ENCODE results near the gene DENND1B.

DNA sequence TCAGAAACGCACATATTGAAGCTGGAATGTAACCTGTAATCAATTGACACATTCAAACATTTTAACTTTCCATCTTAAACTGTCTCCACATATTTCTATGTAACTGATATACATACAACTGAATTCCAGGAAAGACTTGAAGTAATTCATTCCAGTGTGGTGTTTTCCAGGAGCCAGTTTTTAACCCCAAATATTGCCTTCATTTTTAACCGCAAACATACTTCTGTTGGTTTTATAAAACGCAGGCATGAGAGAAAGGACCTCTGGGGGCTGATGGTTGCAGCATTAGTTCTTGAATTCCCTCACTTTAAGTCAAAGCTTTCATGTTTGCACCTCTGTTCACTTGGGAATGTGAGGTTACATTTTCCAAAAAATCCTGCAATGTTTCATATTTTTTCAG is 303.1 kb downstream of the DENND1B start:
- TF ChIP-seq SMC3 (conservative IDR thresholded peaks at IDR 0.05; ENCODE audit: poor library complexity) (no peak), TAF1 (IDR thresholded peaks at IDR 0.05; ENCODE audit: low read depth) (no peak), EZH2 (IDR thresholded peaks at IDR 0.05; ENCODE audit: borderline replicate concordance, insufficient read depth, low read length, poor library complexity, severe bottlenecking) (no peak), POLR2AphosphoS5 (IDR thresholded peaks at IDR 0.05) (no peak), RAD21 (conservative IDR thresholded peaks at IDR 0.05) (no peak)
- TF ChIP-seq, protein P1, sequence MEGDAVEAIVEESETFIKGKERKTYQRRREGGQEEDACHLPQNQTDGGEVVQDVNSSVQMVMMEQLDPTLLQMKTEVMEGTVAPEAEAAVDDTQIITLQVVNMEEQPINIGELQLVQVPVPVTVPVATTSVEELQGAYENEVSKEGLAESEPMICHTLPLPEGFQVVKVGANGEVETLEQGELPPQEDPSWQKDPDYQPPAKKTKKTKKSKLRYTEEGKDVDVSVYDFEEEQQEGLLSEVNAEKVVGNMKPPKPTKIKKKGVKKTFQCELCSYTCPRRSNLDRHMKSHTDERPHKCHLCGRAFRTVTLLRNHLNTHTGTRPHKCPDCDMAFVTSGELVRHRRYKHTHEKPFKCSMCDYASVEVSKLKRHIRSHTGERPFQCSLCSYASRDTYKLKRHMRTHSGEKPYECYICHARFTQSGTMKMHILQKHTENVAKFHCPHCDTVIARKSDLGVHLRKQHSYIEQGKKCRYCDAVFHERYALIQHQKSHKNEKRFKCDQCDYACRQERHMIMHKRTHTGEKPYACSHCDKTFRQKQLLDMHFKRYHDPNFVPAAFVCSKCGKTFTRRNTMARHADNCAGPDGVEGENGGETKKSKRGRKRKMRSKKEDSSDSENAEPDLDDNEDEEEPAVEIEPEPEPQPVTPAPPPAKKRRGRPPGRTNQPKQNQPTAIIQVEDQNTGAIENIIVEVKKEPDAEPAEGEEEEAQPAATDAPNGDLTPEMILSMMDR (IDR thresholded peaks at IDR 0.05; ENCODE audit: poor library complexity, severe bottlenecking): no peak
- TF ChIP-seq, protein P2, sequence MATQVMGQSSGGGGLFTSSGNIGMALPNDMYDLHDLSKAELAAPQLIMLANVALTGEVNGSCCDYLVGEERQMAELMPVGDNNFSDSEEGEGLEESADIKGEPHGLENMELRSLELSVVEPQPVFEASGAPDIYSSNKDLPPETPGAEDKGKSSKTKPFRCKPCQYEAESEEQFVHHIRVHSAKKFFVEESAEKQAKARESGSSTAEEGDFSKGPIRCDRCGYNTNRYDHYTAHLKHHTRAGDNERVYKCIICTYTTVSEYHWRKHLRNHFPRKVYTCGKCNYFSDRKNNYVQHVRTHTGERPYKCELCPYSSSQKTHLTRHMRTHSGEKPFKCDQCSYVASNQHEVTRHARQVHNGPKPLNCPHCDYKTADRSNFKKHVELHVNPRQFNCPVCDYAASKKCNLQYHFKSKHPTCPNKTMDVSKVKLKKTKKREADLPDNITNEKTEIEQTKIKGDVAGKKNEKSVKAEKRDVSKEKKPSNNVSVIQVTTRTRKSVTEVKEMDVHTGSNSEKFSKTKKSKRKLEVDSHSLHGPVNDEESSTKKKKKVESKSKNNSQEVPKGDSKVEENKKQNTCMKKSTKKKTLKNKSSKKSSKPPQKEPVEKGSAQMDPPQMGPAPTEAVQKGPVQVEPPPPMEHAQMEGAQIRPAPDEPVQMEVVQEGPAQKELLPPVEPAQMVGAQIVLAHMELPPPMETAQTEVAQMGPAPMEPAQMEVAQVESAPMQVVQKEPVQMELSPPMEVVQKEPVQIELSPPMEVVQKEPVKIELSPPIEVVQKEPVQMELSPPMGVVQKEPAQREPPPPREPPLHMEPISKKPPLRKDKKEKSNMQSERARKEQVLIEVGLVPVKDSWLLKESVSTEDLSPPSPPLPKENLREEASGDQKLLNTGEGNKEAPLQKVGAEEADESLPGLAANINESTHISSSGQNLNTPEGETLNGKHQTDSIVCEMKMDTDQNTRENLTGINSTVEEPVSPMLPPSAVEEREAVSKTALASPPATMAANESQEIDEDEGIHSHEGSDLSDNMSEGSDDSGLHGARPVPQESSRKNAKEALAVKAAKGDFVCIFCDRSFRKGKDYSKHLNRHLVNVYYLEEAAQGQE (IDR thresholded peaks at IDR 0.05; ENCODE audit: borderline replicate concordance): no peak

Measured in neural cell (in vitro differentiated cells).